Amniotic stem cell (primary cell): Measurements from ENCODE around the gene FREY1.

ENCODE experiments used
- DNase-seq: peaks from one replicate; lab custom pipeline; 2025; lab: John Stamatoyannopoulos, UW

FREY1 gene

GRCh38 chr11:45906965-45907611 is at the start of gene FREY1:
Gene FREY1 (minus strand): TSS chr11:45907271. CDS start chr11:45907245, 26 bp downstream.
- no peak for DNase-seq

DNA sequence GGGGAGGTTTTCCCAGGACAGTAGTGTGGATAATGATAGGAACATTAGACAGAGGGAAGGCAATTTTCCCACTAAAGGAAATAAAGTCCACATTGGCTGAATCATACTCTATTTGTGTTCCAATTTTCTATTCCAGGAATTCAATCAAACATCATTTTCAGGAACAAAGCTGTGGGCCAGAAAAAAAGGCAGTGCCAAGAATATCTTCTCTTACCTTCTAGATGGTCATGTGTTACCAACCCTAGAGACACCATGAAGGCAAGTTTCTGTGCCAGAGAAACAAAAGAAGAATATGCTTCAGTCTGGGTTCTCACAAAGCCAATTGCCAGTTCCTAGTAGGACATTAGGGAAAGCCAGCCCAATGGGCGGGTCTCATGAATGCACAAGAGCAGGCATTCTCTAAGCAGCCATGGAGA is 42.9 kb upstream of the FREY1 start:
- DNase-seq = no peak

GRCh38 chr11:45948356-45948755 is 41.3 kb upstream of the FREY1 start:
- no peak for DNase-seq

DNA sequence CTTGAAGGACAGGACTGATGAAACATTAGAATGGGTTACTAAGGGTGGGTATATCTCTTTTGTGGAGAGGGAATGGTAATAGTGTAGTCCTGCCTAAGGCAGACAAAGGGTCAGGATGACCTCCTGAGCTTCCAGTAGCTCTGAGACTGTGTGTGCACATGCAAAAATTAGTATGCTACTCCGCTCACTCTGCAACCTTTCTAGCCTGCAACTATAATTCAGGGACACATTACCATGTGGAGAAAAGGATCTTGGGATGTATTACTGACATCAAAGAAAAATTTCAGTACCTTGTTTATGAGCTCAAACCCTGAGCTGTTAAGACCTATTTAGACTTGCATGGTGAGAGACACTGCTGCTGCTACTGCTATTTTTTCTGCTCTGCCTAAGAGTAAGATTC is 40.8 kb upstream of the FREY1 start:
- DNase-seq = no peak

GRCh38 chr11:45945397-45945999 is 38.4 kb upstream of the FREY1 start:
- no peak for DNase-seq

GRCh38 chr11:45942381-45942780 is 35.3 kb upstream of the FREY1 start:
- no peak for DNase-seq

DNA sequence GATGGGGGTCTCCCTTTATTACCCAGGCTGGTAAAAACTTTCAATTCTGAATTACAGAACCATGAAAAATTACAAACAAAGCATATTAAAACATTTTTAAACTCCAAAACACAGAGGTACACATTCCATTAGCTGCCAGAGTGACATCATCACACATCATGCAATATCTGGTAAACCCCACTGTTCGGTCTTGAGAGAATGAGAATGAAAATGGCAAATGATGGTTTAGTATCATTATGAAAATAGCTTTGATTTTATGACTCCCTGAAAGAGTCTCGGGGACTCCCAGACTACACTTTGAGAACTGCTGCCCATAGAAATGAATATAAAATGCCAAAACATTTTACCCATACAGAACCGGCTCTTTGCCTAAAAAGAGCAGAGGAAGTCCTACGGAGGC is 34.2 kb upstream of the FREY1 start:
- DNase-seq = no peak

DNA sequence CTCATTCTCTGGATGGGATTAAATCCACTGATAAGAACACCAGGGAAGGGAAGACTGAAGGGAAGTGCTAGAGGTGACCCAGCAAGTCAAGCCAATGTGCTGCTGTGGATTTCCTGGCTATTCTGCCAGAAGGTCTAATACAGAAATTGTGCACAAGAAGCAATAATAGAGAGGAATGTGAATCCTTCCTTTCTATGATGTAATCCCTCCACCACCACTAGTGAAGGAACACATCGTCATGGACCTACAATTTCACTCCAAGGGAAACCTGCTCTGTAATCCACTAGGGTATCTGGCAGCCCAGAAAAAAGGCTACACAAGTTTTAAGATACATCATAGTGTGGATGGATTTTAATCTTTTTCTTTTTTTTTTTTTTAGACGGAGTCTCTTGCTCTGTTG is 32.8 kb upstream of the FREY1 start:
- no peak for DNase-seq

DNA sequence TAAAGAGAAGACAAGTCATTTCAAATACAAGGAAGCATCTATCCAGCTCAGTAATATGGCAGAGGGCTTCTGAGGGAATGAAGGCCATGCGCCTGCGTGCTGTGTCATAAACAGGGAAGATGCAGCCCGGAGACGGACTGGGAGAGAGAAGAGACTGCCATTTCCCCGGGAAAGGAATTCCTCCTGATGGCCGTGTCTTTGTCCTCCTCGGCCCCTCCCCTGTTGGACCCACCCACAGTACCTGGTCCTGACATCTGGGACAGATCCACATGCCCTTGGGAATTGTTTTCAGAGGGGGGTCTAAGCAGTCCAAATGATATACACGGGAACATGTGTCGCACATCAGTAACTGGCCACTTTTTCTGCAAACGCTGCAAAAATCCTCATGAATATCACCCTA is 30.8 kb upstream of the FREY1 start:
- no peak for DNase-seq

GRCh38 chr11:45936511-45937054 is 29.5 kb upstream of the FREY1 start:
- DNase-seq = no peak

GRCh38 chr11:45935349-45936064 is 28.4 kb upstream of the FREY1 start:
- DNase-seq = no peak

GRCh38 chr11:45934580-45935318 is 27.7 kb upstream of the FREY1 start:
- no peak for DNase-seq

DNA sequence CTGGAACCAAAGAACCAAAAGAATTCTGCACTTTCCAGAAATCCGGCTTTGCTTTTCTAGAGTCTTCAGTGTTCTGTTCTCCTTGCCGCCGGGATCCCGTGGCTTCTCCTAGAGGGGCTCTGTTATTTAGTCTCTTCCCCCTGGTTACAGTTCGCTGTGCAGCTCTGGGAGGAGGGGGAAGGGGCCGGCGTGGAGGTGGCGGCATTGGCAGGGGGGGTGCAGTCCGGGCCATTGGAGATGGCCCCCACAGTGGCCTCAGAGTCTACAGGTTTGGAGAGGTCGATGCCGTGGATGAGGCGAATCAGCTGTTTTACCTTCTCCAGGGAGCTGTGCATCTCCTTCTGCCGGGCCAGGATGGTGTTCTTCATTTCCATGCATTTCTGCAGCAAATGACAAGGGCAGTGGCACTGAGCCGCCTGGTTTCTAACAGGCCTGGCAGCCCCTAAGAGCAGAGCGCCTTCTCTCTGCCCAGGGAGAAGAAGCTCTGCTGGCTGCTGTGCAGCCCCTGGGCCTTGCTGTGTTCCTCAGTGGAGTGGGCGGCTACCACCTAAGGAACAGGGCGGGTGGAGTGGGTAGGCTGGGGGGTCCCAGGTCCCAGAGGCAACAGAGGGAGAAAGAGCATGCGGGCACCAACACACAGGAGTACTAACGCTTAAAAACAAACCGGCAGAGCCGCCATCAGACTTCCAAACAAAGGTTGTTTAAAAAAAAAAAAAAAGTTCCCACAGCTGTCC is 26.9 kb upstream of the FREY1 start:
- DNase-seq = no peak

- no peak for DNase-seq
Measured at GRCh38 chr11:45933131-45933831, 26.2 kb upstream of the FREY1 start.

DNA sequence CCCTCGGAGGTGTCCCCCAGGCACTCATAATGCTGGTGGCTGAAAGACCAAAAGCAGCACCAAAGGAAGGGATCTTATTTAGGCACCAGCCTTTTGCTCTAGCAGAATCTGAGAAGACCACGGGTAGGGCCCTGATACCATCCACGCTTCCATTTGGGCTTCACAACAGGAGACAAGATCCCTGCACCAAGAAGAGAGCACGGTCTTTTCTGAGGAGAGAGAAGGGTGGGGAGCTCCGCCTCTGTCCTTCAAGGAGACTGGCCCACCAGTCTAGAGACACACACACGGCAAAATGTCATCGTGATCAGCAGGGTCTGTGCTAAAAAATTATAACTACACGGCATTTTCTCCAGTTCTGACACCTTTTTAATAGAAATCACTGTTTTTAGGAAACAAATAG is 25.1 kb upstream of the FREY1 start:
- DNase-seq = no peak

GRCh38 chr11:45931739-45932138 is 24.7 kb upstream of the FREY1 start:
- no peak for DNase-seq

DNA sequence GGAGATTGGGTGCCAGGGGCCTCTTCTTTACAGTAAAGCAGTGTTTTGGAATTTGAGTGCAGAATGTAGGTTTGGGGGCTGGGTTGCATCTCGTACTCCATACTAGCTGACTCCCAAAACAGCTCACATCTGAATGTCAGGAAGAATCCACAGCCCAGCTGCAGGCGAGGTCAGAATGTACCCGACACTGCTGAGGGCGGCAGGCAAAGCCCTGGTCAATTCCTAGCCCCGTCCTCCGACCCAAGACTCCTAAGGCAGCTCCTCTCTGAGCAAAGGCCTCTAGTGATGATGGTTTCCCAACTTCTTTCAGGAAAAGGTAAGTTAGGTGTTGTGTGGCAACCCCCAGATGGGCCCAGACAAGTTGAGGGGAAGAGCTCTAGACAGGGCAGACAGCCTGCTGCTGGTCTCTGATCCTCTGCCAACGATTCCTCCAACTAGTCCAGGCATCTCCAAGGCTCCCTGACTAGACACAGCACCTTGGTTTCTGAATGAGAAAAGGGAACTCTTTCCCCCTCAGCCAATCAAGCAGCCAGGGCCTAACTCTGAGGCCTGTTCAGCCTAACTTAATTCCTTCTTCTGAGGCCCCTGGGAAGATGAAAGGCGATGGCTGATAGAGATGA is 24.0 kb upstream of the FREY1 start:
- DNase-seq = no peak

DNA sequence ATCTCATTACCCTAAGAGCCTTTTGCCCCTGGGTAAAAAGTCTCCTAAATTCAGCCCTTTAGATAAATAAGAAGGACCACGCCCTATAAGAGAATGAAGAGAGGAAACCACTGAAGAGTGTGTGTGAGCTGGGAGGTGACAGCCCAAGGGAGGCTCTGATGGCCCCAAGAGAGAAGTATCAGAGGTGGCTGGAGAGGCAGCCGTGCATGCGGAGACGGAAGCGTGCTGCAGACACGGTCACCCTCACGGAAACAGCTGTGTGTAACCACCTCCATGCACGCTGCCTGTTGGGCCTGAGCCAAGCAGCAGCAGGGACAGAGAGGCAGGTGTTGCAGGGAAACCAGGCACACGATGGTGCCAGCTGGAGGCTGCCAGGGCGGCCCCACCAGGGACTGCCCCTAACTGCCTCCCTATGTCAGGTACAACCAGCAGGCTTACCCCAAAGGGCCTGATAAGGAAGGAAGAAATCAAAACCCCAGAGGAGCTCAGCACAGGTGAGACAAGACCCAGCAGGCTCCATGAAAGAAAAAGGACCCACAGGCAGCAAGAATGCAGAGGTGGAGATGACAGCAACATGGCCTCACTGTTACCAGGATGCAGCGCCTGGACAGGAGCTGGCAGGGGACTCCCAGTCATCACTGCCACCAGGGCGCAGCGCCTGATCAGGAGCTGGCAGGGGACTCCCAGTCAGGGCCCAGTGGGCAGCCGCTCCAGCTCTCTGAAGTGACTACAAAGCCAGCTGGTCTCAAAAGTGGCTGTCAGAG is 23.1 kb upstream of the FREY1 start:
- no peak for DNase-seq

GRCh38 chr11:45929486-45930030 is 22.5 kb upstream of the FREY1 start:
- DNase-seq = no peak
